Measurements from ENCODE around the gene LRP2BP. TPM values are rescaled to one million over a fixed set of nuclear protein-coding genes. Genes with fewer than 3 reads are reported as not detected.
"Not testable (repeated sequence)": the region's sequence is repeated elsewhere in the genome, so short reads cannot be mapped to it uniquely, and the experiment has no call there.

LRP2BP gene
- total RNA-seq, 1 donor from 2014 or later, result 0.72 TPM

DNA sequence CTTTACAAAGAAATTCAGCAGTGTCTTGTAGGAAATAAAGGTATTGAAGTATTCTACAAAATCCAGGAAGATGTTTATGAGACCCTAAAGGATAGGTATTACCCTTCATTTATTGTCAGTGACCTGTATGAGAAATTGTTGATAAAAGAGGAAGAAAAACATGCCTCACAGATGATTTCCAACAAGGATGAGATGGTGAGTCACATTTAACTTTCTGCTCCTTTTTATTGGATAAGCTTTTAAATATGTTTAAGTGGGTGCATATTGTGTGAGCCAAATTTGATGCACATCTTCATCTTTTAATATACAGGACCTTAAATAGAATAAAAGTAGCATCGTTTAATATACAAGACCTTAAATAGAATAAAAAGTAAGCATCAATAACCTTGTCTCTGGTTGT is 72.1 kb downstream of the LRP2BP start:
- TF ChIP-seq CTCF (IDR thresholded peaks at IDR 0.05), result no peak
- Histone ChIP-seq H3K36me3 (peaks cover 26% of the 10 kb centered on the region), H3K4me3 (no peak overlapping the region), H3K27me3 (no peaks in the 10 kb centered on the region), H3K9me3 (no peaks in the 10 kb centered on the region), H3K4me1 (no peaks in the 10 kb centered on the region), H3K27ac (no peak overlapping the region)
- DNase-seq, result no peak
- no peak for ATAC-seq
- intact Hi-C loops (cut with DNase I), result no loop called here

DNA sequence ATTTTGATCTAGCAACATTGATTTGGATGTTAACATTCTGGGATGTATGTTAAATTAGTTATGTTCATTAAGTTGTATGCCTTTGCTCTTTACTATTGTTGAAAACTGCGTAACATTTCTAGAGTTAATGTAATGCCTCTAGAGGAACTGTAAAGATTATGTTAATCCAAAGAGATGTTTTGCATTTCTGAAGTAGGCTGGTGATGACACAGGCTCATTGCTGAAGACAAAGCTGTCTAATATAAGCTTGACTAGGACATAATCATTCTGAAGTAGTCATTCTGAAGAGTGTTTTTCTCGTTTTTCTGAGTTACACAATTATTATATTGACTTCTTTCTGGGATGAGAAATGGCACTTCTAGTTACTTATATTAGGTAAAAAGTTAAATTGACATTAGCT is 72.9 kb downstream of the LRP2BP start:
- H3K36me3 ChIP-seq, result peaks cover 26% of the 10 kb centered on the region
- intact Hi-C loops (cut with DNase I), result no loop called here
- H3K9me3 ChIP-seq, result no peaks in the 10 kb centered on the region
- H3K4me3 ChIP-seq, result no peak overlapping the region
- no peaks in the 10 kb centered on the region for H3K27me3 ChIP-seq
- TF ChIP-seq CTCF (IDR thresholded peaks at IDR 0.05), result no peak
- DNase-seq, result no peak
- ATAC-seq, result no peak
- H3K27ac ChIP-seq, result no peak overlapping the region
- no peaks in the 10 kb centered on the region for H3K4me1 ChIP-seq

DNA sequence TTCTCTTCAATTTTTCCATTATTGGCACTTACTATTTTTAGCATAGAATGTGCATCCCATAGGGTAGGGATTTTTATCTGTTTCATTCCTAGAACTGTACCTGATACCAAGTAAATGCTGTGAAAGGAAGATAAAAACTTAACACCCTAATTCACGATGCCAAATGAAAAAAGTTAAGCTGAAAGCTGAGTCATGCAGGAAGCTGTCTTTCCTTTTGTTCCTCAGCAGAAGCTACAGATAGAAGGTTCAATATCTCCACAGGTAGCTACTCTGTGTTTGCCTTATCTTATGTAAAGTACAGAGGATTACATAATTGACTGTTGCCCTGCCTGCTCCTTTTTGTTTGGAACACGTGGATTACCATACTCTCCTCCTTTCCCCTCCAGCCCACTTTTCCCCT is 77.0 kb downstream of the LRP2BP start:
- no peaks in the 10 kb centered on the region for H3K4me1 ChIP-seq
- no peaks in the 10 kb centered on the region for H3K9me3 ChIP-seq
- DNase-seq (no peak), ATAC-seq (peak; percentile 39)
- intact Hi-C loops (cut with DNase I), result no loop called here
- H3K4me3 ChIP-seq, result no peak overlapping the region
- H3K27ac ChIP-seq, result no peak overlapping the region
- H3K27me3 ChIP-seq, result no peaks in the 10 kb centered on the region
- peaks cover 26% of the 10 kb centered on the region for H3K36me3 ChIP-seq
- no peak for TF ChIP-seq CTCF (IDR thresholded peaks at IDR 0.05)

DNA sequence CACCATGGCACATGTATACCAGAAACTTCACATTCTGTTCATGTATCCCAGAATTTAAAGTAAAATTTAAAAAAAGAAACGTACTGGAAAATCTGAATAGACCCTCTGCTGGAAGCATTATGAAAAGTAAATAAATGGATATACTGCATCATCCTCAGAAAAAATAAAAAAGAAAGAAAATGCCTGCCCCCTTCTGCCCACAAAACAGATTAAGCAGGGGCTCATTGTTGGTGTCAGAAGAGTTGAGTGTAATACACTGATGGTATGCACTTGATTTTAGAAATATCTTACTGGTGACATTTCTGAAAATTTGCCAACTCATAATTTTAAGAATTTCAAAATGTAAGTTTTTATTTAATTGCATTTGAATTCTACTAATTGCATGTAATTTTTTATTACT is 77.8 kb downstream of the LRP2BP start:
- Histone ChIP-seq H3K27ac (no peak overlapping the region), H3K27me3 (no peaks in the 10 kb centered on the region), H3K4me3 (no peak overlapping the region), H3K9me3 (no peaks in the 10 kb centered on the region), H3K36me3 (peaks cover 27% of the 10 kb centered on the region), H3K4me1 (no peaks in the 10 kb centered on the region)
- DNase-seq, result no peak
- TF ChIP-seq CTCF (IDR thresholded peaks at IDR 0.05), result no peak
- intact Hi-C loops (cut with DNase I), result no loop called here
- ATAC-seq, result no peak

GRCh38 chr4:185317462-185317861 is 78.3 kb downstream of the LRP2BP start:
- DNase-seq; H3K4me3 ChIP-seq; H3K4me1 ChIP-seq; intact Hi-C loops (cut with DNase I); H3K27me3 ChIP-seq; H3K9me3 ChIP-seq; ATAC-seq; H3K27ac ChIP-seq: not testable (repeated sequence)
- H3K36me3 ChIP-seq, result peaks cover 30% of the 10 kb centered on the region

Other genes with a start within 250 kb of the LRP2BP start
- 38.2 TPM for gene CFAP97, start 191.9 kb downstream of the LRP2BP start, total RNA-seq
- 98.5 TPM for gene SNX25, start 186.3 kb downstream of the LRP2BP start, total RNA-seq
- 7.7 TPM for gene ANKRD37, start 917 bp upstream of the LRP2BP start, total RNA-seq
- 36.8 TPM for gene UFSP2, start 30.0 kb upstream of the LRP2BP start, total RNA-seq
- 0.75 TPM for gene CCDC110, start 75.8 kb upstream of the LRP2BP start, total RNA-seq
- gene PDLIM3, start 139.6 kb upstream of the LRP2BP start, total RNA-seq, result 24.4 TPM